GM12874 (cell line): ENCODE data around the gene NMU.

Experiments used
- TF ChIP-seq, protein P1 (sequence below): IDR thresholded peaks from 2 replicates; pipeline ENCODE4 v1.5.1; 2011; ENCODE audit warnings: low read depth, mild to moderate bottlenecking, control low read depth, low read length, moderate library complexity; ENCODE audit not compliant: insufficient read depth

The NMU gene

DNA sequence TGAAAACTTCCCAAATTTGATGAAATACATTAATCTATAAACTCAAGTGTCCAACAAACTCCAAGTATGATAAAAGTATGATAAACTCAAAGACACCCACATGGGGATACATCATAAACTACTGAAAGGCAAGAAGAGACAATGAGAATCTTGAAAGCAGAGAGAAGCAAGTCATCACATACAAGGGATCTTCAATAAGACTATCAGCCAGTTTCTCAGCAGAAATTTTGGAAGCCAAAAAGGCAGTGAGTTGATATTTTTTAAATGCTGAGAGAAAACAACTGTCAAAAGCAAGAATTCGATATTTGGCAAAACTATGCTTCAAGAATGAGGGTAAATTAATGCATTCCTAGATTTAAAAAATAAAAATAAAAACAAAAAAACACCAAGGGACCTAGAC, 60.6 kb downstream of the NMU start:
- TF ChIP-seq, protein P1, sequence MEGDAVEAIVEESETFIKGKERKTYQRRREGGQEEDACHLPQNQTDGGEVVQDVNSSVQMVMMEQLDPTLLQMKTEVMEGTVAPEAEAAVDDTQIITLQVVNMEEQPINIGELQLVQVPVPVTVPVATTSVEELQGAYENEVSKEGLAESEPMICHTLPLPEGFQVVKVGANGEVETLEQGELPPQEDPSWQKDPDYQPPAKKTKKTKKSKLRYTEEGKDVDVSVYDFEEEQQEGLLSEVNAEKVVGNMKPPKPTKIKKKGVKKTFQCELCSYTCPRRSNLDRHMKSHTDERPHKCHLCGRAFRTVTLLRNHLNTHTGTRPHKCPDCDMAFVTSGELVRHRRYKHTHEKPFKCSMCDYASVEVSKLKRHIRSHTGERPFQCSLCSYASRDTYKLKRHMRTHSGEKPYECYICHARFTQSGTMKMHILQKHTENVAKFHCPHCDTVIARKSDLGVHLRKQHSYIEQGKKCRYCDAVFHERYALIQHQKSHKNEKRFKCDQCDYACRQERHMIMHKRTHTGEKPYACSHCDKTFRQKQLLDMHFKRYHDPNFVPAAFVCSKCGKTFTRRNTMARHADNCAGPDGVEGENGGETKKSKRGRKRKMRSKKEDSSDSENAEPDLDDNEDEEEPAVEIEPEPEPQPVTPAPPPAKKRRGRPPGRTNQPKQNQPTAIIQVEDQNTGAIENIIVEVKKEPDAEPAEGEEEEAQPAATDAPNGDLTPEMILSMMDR, result no peak

DNA sequence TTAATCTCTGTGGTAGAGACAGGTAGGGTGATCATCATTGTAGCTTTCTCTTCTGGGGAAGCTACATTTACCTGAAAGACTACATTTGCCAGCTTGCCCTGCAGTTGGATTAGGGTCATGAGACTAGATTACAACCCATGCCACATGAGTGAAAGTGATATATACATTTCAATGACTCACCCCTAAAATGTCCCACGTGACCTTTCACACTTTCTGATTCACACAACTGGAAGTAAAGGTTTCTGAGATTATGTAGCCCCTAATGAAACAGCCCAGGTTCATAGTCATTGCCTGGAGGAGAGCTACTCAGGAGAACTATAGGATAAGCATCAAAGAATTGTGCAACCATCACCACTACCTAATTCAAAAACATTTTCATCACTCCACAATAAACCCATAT, 61.8 kb downstream of the NMU start:
- TF ChIP-seq, protein P1, result no peak

DNA sequence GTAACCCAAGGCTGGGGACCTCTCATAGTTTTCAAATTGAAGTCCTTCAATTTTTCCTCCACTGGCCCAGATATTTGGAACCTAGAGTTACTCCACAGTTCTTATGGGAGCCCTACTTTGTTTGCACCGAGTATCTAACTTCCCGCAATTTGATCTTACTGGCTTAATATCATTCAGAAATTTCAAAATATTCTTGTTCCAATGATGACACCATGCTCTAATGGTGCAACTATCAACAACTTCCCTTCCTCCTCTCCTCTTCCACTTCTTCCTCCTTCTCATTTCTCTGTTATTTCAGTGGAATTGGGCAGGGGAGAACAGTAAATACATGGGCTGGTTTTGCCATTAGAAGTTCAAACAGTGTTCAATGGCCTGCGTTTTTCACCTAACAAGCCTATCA, 64.3 kb downstream of the NMU start:
- TF ChIP-seq, protein P1, result no peak

DNA sequence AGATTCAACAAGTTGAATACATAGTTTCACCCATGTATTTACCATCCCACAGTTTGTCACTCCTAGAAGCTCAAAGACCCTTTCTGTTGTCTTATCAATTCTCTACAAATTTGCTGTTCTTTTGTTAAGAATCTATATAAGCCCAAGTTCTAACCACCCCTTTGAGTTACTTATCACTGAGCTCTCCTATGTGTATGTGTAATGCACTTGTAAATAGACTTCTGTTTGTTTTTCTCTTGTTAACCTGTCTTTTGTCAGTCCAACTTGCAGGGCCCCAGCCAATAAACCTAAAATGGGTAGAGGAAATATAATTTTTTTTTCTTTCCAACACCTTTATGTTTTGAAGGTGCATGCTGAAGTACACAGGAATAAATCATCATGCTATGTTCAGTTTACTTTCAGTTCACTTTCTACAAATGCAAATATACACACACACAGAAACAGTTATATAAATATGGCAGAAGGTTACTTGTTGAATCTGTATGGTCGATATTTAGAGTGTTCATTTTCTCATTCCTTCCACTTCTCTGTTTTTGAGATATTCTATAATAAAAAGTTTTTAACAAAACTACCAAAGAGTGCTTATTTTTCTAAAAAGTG, 67.1 kb downstream of the NMU start:
- TF ChIP-seq, protein P1, result no peak

DNA sequence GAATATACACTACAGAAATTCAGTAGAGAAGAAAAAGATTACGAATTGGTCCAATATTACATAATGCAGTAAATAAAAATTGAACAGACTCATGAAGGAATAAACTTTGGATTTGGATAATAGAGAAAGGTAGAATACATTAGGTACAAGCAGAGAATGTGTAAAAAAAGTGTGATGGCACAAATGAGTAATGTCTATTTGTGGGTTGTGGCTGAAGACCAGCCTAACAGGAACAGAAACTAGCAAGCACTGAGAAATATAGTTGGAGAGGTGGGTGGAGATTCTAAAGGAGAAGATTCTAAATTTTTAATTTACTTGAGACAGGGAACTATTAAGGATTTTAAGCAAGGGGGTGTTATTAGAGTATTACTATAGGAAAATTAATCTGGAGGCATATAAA, 74.2 kb downstream of the NMU start:
- TF ChIP-seq, protein P1, result no peak

DNA sequence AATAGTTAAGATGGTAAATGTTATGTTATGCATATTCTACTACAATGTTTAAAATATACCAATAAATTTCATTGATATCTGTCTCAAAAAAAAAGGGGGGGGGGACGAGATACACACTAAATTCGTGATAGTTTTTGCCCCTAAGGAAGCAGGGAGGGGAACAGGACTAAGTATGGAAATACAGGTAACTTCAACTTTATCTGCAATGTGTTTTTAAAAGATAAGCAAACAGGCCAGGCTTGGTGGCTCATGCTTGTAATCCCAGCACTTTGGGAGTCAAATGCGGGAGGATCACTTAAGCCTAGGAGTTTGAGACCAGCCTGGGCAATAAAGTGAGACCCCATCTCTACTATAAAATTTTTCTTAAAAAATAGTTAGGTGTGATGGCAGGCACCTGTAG, 76.0 kb downstream of the NMU start:
- TF ChIP-seq, protein P1, result no peak

DNA sequence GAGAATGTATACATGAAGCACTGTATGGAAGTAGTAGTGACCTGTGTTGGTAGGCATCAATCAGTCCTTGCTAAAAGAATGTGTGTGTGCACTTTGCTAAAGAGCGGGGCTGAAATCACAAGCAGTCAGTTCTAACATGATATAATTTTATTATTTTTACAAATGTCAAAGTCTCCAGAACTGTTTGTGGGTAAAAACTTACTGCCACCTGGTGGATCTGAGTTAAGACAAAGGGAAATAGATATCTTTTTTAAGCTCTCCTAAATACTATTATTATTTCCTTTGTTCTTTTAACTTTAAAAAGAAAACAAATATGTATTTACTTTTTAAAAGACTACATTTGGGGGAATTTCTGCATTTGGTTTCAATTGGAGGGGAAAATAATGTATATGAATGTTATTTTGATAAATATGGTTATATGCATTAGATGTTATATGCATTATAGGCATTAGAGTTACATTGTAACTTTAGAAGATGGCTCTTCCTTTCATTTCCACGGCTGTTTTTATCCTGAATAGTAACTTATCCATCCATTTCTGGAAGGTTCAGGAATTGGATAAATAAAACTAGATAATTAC, 81.6 kb downstream of the NMU start:
- TF ChIP-seq, protein P1, result no peak
